ENCODE data around the gene SULT1C4. TPM values are rescaled to one million over a fixed set of nuclear protein-coding genes. Genes with fewer than 3 reads are reported as not detected.

The SULT1C4 gene
- total RNA-seq, 1 experiment from 2014 or later, result 0.96 TPM

GRCh38 chr2:108414256-108414876, 36.6 kb downstream of the SULT1C4 start:
- H3K4me3 Mint-ChIP-seq, result no peak overlapping the region
- Histone ChIP-seq H3K79me2 (ENCODE audit: insufficient read depth, low read length) (no peaks in the 10 kb centered on the region), H3K23me2 (ENCODE audit: insufficient read length, low read depth, low read length, poor library complexity, severe bottlenecking) (no peaks in the 10 kb centered on the region), H3K4me2 (ENCODE audit: insufficient read depth, insufficient read length, low read length) (no peak overlapping the region), H2AK5ac (ENCODE audit: insufficient read length, low read length) (no peak overlapping the region), H3K18ac (ENCODE audit: insufficient read length, low read depth, low read length) (no peak overlapping the region), H3K9ac (ENCODE audit: extremely low read depth, insufficient read length, low read length) (no peak overlapping the region), H4K20me1 (ENCODE audit: control insufficient read depth, insufficient read depth, insufficient read length) (no peaks in the 10 kb centered on the region), H3K79me1 (ENCODE audit: insufficient read depth, low read depth, low read length, poor library complexity, severe bottlenecking) (no peaks in the 10 kb centered on the region), H2BK5ac (ENCODE audit: insufficient read length, low read length) (no peak overlapping the region), H3K56ac (ENCODE audit: insufficient read length, low read depth, low read length) (no peak overlapping the region), H3K4ac (ENCODE audit: low read depth, low read length) (no peak overlapping the region), H2BK12ac (ENCODE audit: insufficient read length, low read depth, low read length) (no peak overlapping the region), H3K14ac (ENCODE audit: insufficient read depth, low read length) (no peak overlapping the region), H4K5ac (ENCODE audit: insufficient read length, low read depth, low read length) (no peak overlapping the region), H4K8ac (replicated peaks; ENCODE audit: insufficient read length, low read depth, low read length) (no peak overlapping the region), H3T11ph (ENCODE audit: low read length) (no peak overlapping the region), H2BK15ac (ENCODE audit: low read depth, low read length) (no peak overlapping the region), H3K4me1 (ENCODE audit: insufficient read depth, low read length) (no peaks in the 10 kb centered on the region), H2BK120ac (ENCODE audit: low read depth, low read length, poor library complexity, severe bottlenecking) (no peak overlapping the region), H3K27ac (ENCODE audit: insufficient read length, low read depth, low read length) (no peak overlapping the region), H3K27me3 (ENCODE audit: insufficient read depth, low read length) (no peaks in the 10 kb centered on the region), H4K91ac (ENCODE audit: insufficient read length, low read depth, low read length) (no peak overlapping the region), H3K23ac (ENCODE audit: insufficient read length, low read depth, low read length) (no peak overlapping the region), H3K9me3 (ENCODE audit: control insufficient read depth, low read depth, low read length) (no peaks in the 10 kb centered on the region), H2BK20ac (ENCODE audit: low read depth, low read length, poor library complexity, severe bottlenecking) (no peak overlapping the region), H2AFZ (ENCODE audit: low read length) (no peak overlapping the region)
- no peaks in the 10 kb centered on the region for H3K4me1 Mint-ChIP-seq
- WGBS (ENCODE audit: extremely low coverage, insufficient read length, low lambda C conversion rate), result no CpG with 5 or more reads among the region's 3 CpGs
- H3K36me3 Mint-ChIP-seq (ENCODE audit: insufficient read depth in 1 of 3, low read depth in 3 of 3), result no peaks in the 10 kb centered on the region
- H3K9me3 Mint-ChIP-seq, result no peaks in the 10 kb centered on the region
- DNase-seq, result no peak
- H3K27ac Mint-ChIP-seq, result no peak overlapping the region
- TF ChIP-seq CTCF (conservative IDR thresholded peaks at IDR 0.05), result no peak
- no peaks in the 10 kb centered on the region for H3K27me3 Mint-ChIP-seq (ENCODE audit: low read depth)

Data from H9 (cell line).